Hepatocyte (in vitro differentiated cells): Measurements from ENCODE around the gene TMEM38A.

Experiments used
- EZH2 ChIP-seq: fragments of 200-600 bp; sonication (generic); IDR thresholded peaks from 2 replicates; pipeline ENCODE4 v1.6.1; 2016; ENCODE audit warnings: antibody characterized with exemption, mild to moderate bottlenecking, borderline replicate concordance
- TF ChIP-seq, protein P1 (sequence below): fragments of 200-600 bp; sonication (generic); IDR thresholded peaks from 2 replicates; pipeline ENCODE4 v1.5.1; 2016; ENCODE audit warnings: antibody characterized with exemption, mild to moderate bottlenecking; ENCODE audit not compliant: poor library complexity

- TF ChIP-seq, protein P1, sequence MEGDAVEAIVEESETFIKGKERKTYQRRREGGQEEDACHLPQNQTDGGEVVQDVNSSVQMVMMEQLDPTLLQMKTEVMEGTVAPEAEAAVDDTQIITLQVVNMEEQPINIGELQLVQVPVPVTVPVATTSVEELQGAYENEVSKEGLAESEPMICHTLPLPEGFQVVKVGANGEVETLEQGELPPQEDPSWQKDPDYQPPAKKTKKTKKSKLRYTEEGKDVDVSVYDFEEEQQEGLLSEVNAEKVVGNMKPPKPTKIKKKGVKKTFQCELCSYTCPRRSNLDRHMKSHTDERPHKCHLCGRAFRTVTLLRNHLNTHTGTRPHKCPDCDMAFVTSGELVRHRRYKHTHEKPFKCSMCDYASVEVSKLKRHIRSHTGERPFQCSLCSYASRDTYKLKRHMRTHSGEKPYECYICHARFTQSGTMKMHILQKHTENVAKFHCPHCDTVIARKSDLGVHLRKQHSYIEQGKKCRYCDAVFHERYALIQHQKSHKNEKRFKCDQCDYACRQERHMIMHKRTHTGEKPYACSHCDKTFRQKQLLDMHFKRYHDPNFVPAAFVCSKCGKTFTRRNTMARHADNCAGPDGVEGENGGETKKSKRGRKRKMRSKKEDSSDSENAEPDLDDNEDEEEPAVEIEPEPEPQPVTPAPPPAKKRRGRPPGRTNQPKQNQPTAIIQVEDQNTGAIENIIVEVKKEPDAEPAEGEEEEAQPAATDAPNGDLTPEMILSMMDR, result no peak
- TF ChIP-seq EZH2, result no peak
Observed at GRCh38 chr19:16641695-16642094, 19.2 kb upstream of the TMEM38A start.
